RCC 7860 (cell line): Measurements from ENCODE around the gene DPP6.
A peak's percentile ranks its signal among the peaks of the same experiment; 100 is the strongest.
"Not testable (repeated sequence)": the region's sequence is repeated elsewhere in the genome, so short reads cannot be mapped to it uniquely, and the experiment has no call there.

Experiments used
- DNase-seq: peaks from one replicate; pipeline ENCODE4 v3.0.0-alpha.2; 2015; ENCODE audit warnings: low spot score
- FAIRE-seq: peaks from 2 replicates; lab custom pipeline; 2012; peaks lifted over from hg19 to GRCh38; lab: Jason Lieb, UNC

DPP6 gene

GRCh38 chr7:154051643-154052529 is at the start of gene DPP6:
TSS of gene DPP6 (plus strand) at chr7:154052398.
- FAIRE-seq = not testable (repeated sequence)

DNA sequence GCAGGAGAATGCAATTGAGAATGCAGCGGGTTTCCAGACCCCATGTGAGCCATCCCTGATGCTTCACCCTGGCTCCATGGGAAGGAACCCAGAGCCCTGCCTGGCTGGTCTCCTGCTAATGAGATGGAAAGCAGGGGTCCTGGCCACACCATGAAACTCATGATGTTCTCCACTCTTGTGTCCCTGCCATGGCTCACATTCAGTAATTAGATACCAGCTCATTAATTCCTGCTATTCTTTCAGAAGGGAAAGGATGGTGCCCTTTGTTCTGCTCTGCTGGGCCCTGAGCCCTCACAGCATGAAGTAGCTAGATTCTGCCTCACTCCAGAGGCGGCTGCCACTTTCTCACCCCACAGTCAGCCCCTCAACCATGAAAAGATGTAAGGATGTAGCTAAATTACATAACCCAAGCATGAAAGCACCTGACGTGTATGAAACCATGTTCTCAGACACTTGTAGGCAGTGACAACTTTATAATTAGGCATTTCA is 42.7 kb upstream of the DPP6 start:
- not testable (repeated sequence) for FAIRE-seq, DNase-seq

More at GRCh38 chr7:154051643-154052529, at the start of gene DPP6:
- DNase-seq = not testable (repeated sequence)

DNA sequence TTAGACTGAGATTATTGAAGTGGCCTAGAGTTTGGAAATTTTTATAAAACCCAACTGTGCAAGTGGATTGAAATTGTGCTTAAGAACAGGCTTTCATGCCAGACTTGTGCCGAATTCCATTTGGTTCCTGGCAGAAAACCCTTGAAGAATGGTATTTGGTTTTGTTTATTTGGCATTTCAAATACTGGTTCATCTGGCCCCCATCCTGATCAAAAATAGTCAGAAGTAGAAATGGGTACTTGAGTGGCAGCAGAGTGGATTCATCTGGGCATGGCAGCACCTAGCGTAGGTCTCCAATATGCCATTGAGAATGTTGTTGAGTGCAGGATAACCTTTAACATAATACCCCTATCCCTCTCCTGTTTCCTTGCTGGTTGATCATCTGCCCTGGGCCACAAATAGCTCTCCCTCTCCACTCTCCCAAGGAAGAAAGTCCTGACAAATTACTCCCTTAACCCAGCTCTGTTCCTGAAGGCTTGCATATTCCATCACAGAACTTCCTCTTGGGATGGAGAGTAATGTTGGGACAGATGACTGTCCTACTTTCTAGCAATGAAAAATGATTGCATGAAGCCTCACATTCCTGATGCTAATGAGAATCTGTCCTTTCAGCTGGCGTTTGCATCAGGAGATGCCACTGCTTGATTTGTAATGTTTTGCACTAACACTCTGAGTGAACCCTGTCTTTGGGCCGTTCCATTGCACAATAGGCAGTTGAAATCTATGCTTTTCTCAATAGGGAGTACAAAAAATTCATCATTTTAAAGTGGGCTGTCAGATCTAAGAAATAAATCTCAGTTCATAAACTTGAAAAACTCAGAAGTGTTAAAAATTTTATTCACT is 41.3 kb upstream of the DPP6 start:
- not testable (repeated sequence) for DNase-seq, FAIRE-seq

- not testable (repeated sequence) for DNase-seq
Observed at GRCh38 chr7:154012800-154013199, 39.4 kb upstream of the DPP6 start.

GRCh38 chr7:154015636-154016035 is 36.6 kb upstream of the DPP6 start:
- FAIRE-seq, DNase-seq: not testable (repeated sequence)

More at GRCh38 chr7:154012800-154013199, 39.4 kb upstream of the DPP6 start:
- not testable (repeated sequence) for FAIRE-seq

DNA sequence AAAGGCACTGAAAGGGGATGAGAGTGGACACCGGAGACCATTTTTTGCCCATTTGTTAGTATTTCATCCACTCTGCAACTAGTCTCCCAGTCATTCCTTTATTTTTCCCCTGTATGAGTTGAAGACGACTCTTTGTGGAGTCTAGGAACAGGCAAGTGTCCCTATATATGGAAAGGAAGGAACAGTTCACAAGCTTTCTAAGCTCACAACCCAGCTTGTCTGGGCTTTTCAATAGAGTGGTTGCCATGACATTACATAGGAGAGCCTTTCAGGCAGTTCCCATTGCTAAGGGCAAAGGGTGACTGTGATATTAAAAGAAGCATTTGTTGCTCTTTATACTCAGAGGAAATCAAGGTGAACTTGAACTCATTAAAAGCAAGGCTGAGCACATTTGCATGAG is 33.8 kb upstream of the DPP6 start:
- DNase-seq, FAIRE-seq: not testable (repeated sequence)

DNA sequence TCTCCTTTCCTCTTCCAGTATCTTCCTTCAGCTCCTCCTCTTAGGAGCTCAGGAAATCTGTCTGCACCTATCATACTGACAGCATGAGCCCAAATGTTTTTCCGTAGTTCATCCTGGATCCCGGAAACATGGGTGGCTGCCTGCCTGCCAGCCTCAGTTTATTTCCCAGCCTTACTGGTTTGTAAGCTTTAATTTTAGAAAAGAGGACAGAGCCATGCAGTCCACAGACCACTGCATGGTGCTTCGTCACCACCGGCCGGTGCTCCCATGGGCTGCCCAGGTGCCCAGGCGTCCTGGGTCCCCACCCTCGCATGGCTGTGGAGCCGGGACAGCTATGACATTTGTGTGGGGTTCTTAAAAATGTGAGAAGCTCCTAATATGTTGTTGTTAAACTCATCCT is 24.4 kb upstream of the DPP6 start:
- not testable (repeated sequence) for FAIRE-seq, DNase-seq

DNA sequence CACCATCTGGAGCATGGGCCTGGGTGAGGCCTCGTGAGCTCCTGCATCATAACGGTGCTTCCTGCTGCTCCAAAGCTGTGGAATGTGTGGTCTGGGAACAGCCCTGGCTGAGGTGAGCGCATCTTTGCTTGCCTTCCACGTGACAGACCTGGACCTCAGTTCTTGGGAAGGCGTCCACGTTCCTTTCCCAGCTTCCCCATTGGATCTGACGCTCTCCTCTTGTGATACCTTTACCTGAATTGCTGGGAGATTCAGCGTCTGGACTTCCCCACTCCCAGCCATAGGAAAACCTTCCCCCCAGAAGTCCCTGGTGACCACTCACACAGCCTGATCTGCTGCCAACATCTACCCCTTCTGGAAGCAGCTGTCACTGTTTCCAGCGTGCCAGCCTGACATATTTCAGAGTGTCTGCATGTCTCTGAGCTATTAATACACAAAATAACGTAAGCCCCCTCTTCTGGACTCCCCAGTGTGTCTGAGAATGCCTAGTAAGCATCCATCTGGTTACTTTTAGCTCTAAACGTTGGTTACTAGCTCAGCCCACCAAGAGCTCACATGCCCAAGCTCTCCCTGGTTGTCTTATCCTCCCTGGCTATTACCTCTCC is 21.6 kb upstream of the DPP6 start:
- not testable (repeated sequence) for FAIRE-seq, DNase-seq

GRCh38 chr7:154039466-154040165 is 12.6 kb upstream of the DPP6 start:
- not testable (repeated sequence) for DNase-seq
- peak; percentile 81 for FAIRE-seq

GRCh38 chr7:154050394-154050793 is 1.8 kb upstream of the DPP6 start:
- not testable (repeated sequence) for FAIRE-seq, DNase-seq

GRCh38 chr7:154051006-154051642 is 1.1 kb upstream of the DPP6 start:
- not testable (repeated sequence) for DNase-seq, FAIRE-seq

DNA sequence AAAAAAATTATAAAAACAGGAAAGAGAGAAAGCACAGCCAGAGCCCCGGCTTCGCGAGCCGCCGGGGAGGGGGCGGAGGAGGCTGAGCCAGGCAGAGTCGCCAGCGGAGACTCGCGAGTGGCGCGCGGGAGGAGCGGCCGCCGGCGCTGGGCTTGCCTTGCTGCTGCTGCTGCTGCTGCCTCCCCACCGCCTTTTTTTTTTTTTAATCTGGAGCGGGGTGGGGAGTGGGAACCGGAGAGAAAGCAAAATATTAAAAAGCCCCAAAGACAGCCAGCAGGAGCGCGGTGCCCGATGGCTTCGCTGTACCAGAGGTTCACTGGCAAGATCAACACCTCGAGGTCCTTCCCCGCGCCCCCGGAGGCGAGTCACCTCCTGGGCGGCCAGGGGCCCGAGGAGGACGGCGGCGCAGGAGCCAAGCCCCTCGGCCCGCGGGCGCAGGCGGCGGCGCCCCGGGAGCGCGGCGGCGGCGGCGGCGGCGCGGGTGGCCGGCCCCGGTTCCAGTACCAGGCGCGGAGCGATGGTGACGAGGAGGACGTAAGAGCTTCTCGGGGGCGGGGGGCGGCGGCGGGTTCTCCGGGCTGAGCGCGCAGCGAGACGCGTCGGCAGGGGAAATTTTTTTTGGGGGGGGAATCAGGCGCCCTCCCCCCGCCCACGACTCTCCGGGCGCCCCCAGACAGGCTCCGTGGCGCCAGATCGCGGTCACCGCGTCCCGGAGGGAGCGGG is 493 bp downstream of the DPP6 start:
- DNase-seq, FAIRE-seq: not testable (repeated sequence)

GRCh38 chr7:154053466-154054312 is 1.5 kb downstream of the DPP6 start:
- peak; percentile 46 for FAIRE-seq

DNA sequence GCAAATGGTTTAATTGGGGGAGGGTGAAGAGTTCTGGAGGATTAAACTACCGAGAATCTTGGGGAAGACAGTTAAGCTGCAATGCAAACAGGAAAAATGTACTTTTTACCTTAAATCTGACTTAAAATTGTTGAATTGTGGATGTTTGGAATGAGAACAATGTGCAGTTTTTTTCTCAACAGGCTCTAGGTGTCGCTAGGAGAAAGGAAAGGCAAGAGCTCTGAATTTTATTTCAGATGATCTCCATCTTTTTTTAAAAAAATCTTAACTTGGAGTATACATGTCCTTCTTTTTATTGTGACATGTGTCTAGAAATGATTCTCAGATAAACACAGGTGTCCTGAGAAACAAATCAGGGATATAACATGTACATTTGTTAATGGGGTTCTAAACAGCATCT is 2.5 kb downstream of the DPP6 start:
- FAIRE-seq, DNase-seq: not testable (repeated sequence)

More at GRCh38 chr7:154053466-154054312, 1.5 kb downstream of the DPP6 start:
- not testable (repeated sequence) for DNase-seq

DNA sequence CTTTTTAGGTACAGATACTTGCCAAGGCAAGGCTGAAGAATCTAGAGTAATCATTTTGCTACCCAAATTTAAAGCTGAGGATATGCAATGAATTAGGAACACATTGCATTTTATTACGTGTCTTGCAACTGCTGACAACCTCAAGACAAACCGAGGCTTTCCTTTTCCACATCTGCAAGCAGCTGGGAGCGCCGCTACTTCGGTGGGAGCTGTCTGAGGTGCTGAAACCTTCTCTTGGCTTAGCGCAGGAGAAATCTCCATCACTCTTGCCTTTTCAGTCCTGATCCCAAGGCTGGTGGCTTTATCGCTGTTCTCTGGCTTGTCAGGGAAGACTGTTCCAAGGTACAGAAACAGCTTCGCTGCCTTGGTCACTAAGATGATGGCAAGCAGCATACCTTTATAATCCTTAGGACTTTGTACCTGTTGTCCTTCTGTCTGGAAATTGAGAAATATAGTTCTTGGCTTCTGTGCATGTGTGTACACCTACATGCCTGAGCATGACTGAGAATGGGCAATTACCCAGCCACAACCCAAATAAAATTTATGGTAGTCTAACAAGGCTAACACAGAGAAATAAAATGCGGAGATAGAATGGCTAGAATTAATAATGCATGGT is 3.4 kb downstream of the DPP6 start:
- not testable (repeated sequence) for FAIRE-seq
- DNase-seq = peak; percentile 6

- not testable (repeated sequence) for FAIRE-seq
Observed at GRCh38 chr7:154058783-154059182, 6.6 kb downstream of the DPP6 start.

GRCh38 chr7:154060551-154060950 is 8.4 kb downstream of the DPP6 start:
- not testable (repeated sequence) for DNase-seq, FAIRE-seq

More at GRCh38 chr7:154058783-154059182, 6.6 kb downstream of the DPP6 start:
- not testable (repeated sequence) for DNase-seq
